ENCODE data around the gene NEURL1.

Gene NEURL1

GRCh38 chr10:103576862-103577261, 83.4 kb downstream of the NEURL1 start:
- Histone ChIP-seq H4K20me1 (ENCODE audit: insufficient read depth, low read length, poor library complexity, severe bottlenecking) (no peaks in the 10 kb centered on the region), H2AFZ (ENCODE audit: low read length) (no peak overlapping the region), H3K4me3 (ENCODE audit: low read length, poor library complexity, severe bottlenecking) (no peak overlapping the region), H3K27me3 (ENCODE audit: insufficient read depth, low read length, poor library complexity, severe bottlenecking) (no peaks in the 10 kb centered on the region), H3K9me2 (replicated peaks; ENCODE audit: low read depth, low read length) (no peaks in the 10 kb centered on the region), H3K79me2 (ENCODE audit: insufficient read depth, low read length) (no peaks in the 10 kb centered on the region), H3K9ac (ENCODE audit: low read depth, low read length, poor library complexity, severe bottlenecking) (no peak overlapping the region), H3K4me2 (ENCODE audit: low read depth, low read length, poor library complexity, severe bottlenecking) (no peak overlapping the region), H3K9me3 (ENCODE audit: insufficient read depth, low read depth, low read length) (no peaks in the 10 kb centered on the region), H3K36me3 (ENCODE audit: insufficient read depth, low read length) (no peaks in the 10 kb centered on the region), H3K4me1 (ENCODE audit: insufficient read depth, low read length, poor library complexity, severe bottlenecking) (no peaks in the 10 kb centered on the region), H3F3A (ENCODE audit: low read depth) (no peaks in the 10 kb centered on the region)
- TF ChIP-seq EZH2phosphoT487 (IDR thresholded peaks at IDR 0.05; ENCODE audit: borderline replicate concordance): no peak
- no peak for TF ChIP-seq CTCF (conservative IDR thresholded peaks at IDR 0.05; ENCODE audit: low read length)

- H3K9me2 ChIP-seq (replicated peaks; ENCODE audit: low read depth, low read length): no peaks in the 10 kb centered on the region
- H3K9me3 ChIP-seq (ENCODE audit: insufficient read depth, low read depth, low read length): no peaks in the 10 kb centered on the region
- no peaks in the 10 kb centered on the region for H3F3A ChIP-seq (ENCODE audit: low read depth)
- no peak overlapping the region for H2AFZ ChIP-seq (ENCODE audit: low read length)
- no peaks in the 10 kb centered on the region for H3K4me1 ChIP-seq (ENCODE audit: insufficient read depth, low read length, poor library complexity, severe bottlenecking)
- H3K27me3 ChIP-seq (ENCODE audit: insufficient read depth, low read length, poor library complexity, severe bottlenecking): no peaks in the 10 kb centered on the region
- H3K36me3 ChIP-seq (ENCODE audit: insufficient read depth, low read length): no peaks in the 10 kb centered on the region
- no peak overlapping the region for H3K4me2 ChIP-seq (ENCODE audit: low read depth, low read length, poor library complexity, severe bottlenecking)
- H3K79me2 ChIP-seq (ENCODE audit: insufficient read depth, low read length): no peaks in the 10 kb centered on the region
- H3K9ac ChIP-seq (ENCODE audit: low read depth, low read length, poor library complexity, severe bottlenecking): no peak overlapping the region
- TF ChIP-seq CTCF (conservative IDR thresholded peaks at IDR 0.05; ENCODE audit: low read length) (no peak), EZH2phosphoT487 (IDR thresholded peaks at IDR 0.05; ENCODE audit: borderline replicate concordance) (no peak)
- H3K4me3 ChIP-seq (ENCODE audit: low read length, poor library complexity, severe bottlenecking): no peak overlapping the region
- no peaks in the 10 kb centered on the region for H4K20me1 ChIP-seq (ENCODE audit: insufficient read depth, low read length, poor library complexity, severe bottlenecking)
Measured at GRCh38 chr10:103578782-103579382, 85.4 kb downstream of the NEURL1 start.

- no peak overlapping the region for H3K4me3 ChIP-seq (ENCODE audit: low read length, poor library complexity, severe bottlenecking)
- no peak overlapping the region for H3K9ac ChIP-seq (ENCODE audit: low read depth, low read length, poor library complexity, severe bottlenecking)
- no peak overlapping the region for H2AFZ ChIP-seq (ENCODE audit: low read length)
- no peaks in the 10 kb centered on the region for H3F3A ChIP-seq (ENCODE audit: low read depth)
- H3K27me3 ChIP-seq (ENCODE audit: insufficient read depth, low read length, poor library complexity, severe bottlenecking): no peaks in the 10 kb centered on the region
- no peaks in the 10 kb centered on the region for H3K9me3 ChIP-seq (ENCODE audit: insufficient read depth, low read depth, low read length)
- no peaks in the 10 kb centered on the region for H3K36me3 ChIP-seq (ENCODE audit: insufficient read depth, low read length)
- H3K4me1 ChIP-seq (ENCODE audit: insufficient read depth, low read length, poor library complexity, severe bottlenecking): no peaks in the 10 kb centered on the region
- H4K20me1 ChIP-seq (ENCODE audit: insufficient read depth, low read length, poor library complexity, severe bottlenecking): no peaks in the 10 kb centered on the region
- no peak overlapping the region for H3K4me2 ChIP-seq (ENCODE audit: low read depth, low read length, poor library complexity, severe bottlenecking)
- TF ChIP-seq EZH2phosphoT487 (IDR thresholded peaks at IDR 0.05; ENCODE audit: borderline replicate concordance) (no peak), CTCF (conservative IDR thresholded peaks at IDR 0.05; ENCODE audit: low read length) (no peak)
- no peaks in the 10 kb centered on the region for H3K79me2 ChIP-seq (ENCODE audit: insufficient read depth, low read length)
- no peaks in the 10 kb centered on the region for H3K9me2 ChIP-seq (replicated peaks; ENCODE audit: low read depth, low read length)
Measured at GRCh38 chr10:103580011-103580410, 86.5 kb downstream of the NEURL1 start.
